HG03175 (cell line): ENCODE data around the gene FSD2.

Experiments
- ATAC-seq: cut with Tn5 transposase; IDR thresholded peaks from one replicate; pipeline ENCODE4 v1.9.1; 2021; ENCODE audit warnings: mild to moderate bottlenecking, moderate library complexity; ENCODE audit not compliant: unreplicated experiment

Gene FSD2, protein sequence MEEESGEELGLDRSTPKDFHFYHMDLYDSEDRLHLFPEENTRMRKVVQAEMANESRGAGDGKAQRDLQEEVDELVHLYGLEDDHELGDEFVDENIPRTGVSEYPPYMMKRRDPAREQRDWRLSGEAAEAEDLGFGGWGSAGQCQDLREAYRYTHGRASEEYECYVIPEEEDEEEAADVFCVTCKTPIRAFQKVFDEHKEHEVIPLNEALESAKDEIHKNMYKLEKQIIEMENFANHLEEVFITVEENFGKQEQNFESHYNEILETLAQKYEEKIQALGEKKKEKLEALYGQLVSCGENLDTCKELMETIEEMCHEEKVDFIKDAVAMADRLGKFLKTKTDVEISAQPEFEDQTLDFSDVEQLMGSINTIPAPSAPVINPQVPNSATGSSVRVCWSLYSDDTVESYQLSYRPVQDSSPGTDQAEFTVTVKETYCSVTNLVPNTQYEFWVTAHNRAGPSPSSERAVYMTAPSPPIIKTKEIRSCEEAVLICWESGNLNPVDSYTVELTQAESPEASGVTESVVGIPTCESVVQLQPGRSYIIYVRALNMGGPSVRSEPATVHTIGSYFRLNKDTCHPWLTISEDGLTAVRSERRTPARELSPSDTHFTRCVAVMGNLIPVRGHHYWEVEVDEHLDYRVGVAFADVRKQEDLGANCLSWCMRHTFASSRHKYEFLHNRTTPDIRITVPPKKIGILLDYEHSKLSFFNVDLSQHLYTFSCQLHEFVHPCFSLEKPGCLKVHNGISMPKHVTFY

DNA sequence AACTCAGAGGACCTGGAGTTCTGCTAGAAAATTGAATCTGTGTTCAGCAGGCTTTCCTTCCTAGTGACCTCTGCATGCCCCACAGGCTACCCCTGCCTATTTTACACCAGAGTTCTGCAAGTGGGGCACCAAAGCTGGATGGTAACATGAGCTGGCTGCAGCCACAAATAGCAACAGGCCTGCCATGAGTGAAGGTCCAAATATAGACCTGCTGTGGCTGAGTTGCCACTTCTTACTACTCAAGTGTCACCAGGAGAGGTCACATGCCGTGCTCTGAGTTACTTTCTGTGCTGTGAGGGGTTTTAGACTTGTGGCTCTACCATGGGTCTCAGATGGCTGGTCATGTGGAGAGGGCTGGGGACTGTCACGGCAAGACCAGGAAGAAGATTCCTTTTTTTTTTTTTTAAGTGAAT is at the start of gene FSD2:
TSS of gene FSD2 (minus strand) at position 76 of the 413 bp plus-strand sequence. CDS start 18,679 bp downstream, outside the sequence.
- ATAC-seq: peak; percentile 63

DNA sequence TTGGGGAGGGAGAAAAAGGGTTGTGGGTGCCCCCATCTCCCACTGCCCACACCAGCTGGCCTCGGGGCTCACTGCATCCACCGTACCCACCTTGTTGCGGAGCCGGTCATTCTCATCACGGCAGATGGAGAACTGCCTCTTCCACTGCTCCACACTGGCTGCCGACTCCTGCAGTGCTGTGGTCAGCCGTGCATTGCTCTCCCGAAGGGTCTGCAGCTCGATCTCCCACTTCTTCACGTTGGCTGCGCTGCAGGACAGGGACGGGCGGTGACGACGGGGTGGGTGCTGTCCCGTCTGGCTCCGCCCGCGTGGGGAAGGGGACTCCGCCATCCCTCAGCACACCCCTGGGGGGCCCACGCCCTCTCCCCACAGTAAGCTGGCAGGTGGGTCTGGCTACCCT is 48.7 kb upstream of the FSD2 start:
- no peak for ATAC-seq

DNA sequence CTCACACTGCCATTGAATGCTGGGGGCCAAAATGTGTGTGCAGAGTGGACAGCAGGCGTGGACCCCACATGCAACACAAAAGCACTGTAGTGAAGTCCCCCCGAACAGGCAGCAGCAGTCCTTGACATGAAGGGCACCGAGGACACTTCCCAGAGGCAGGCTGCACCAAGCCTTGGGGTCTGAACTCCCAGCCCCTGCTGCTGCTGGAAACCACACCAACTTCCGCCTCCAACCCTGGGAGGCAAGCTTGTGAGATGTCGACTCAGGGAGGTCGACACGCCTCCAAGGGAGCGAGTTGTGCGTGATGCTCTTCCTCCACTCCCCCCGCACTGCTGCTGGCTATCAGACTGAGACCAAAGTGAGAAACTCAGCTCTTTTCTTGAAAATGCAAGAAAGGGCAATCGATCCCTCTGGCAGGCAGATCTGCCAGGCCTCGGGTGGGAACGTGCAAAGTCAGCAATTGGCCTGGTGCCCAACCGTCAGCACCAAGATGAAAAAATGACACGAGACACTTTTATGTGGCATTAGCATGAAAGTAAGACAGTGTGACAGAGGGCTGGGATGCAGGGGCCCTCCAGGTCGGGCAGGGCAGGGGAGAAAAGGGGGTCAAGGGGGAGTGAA is 47.2 kb upstream of the FSD2 start:
- ATAC-seq: no peak

DNA sequence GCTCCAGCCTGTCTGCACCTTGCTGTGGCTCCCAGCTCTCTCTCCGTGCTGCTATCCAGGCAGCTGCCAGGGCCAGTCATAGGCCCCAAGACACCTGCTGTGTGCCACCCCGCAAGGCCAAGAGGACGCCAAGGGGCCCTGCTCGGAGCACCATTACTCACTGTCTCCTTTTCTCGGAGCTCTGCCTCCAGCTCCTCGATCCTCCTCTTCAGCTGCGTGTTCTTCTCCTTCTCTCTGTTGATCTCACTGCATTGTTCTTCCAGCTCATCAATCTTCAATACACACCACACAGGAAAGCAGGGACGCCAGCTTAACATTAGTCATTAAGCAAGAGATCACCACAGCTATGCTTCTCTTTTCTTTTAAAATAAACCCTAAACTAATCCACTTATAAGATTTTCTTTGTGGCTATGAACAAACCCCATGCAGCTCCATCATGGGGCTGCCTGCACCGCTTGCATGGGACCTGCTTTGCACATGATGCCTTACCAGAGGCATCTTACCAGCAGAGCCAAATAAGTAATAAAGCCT is 46.2 kb upstream of the FSD2 start:
- no peak for ATAC-seq

DNA sequence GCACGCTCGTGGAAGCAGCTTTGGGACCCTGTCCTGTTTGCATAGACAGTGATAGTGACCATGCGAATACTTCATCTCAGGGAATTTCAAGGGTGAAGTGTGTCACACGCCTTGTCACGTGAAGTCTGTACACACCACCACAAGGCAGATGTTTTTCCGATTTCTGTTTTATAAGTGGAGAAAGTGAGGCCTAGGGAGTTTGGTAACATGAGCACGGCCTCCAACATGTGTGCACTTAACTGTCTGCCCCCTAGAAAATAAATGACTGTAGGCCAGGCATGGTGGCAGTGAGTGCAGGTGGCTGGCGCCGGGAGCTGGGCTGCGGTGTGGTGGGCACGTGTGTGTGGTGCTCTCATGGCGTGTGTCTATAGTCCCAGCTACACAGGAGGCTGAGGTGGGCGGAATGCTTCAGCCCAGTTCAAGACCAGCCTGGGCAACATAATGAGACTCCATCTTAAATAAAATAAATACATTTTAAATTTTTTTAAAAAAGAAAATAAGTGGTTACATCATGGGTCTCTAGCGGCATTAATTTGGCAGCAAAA is 45.5 kb upstream of the FSD2 start:
- no peak for ATAC-seq

DNA sequence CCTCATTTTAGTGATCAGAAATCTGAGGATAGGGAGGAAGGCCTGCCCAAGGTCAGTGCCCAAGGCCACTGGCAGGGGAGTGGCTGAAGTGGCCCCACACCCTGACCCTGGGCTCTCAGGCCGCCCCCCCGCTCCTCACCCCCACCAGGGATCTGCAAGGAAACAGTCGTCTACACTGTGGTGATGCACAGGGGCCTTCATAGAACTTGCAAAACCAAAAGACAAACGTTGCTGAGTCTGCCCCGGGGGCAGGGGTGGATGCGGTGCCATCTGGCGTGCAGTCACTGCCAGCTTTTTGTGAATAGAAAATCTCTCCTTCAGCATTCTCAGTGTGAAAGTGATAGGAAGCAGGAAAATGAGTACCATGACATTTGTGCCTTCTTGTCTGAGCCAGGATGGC is 44.9 kb upstream of the FSD2 start:
- no peak for ATAC-seq

DNA sequence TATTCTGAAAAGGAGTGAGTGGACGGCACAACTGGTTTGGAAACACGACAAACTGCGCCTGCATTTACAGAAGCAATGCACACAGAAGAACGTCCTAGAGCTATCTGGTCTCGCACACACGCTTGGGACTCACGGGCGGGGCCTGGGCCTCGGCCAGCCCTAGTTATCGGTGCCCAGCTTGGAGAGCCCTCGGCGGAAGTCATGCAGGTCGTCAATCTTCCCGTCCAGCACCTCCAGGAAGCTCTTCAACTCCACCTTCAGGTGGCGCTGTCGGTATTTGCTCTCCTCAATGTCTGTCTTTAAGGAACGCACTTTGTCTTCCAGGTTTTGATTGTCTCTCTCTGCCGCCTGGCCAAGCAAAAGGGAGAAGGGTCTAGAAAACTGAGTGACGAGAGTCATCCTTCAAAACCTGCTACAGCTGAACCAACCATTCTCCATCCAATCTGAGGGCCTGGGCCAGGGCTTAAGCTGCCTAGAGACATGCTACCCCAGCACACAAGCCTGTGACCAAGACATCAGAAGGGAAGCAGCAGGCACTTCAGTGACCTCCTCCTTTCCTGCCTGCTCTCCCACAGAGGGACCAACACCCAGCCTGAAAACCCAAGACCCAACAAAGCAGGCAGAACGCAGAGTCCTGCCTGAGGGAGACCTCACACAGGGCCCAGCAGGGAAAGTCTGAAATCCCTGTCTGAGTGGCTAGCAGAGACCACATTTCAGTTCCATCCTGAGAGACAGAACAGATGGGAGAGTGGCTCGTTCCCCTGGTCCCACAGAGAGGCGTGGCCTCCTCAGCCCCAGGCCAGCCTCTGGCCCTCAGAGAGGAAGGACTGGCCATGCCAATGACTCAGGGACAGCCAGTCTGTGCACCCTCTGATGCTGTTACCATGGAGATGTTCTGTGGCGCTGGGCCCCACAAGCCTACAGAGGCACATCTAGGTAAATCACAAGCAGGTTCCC is 44.0 kb upstream of the FSD2 start:
- ATAC-seq: peak; percentile 49

DNA sequence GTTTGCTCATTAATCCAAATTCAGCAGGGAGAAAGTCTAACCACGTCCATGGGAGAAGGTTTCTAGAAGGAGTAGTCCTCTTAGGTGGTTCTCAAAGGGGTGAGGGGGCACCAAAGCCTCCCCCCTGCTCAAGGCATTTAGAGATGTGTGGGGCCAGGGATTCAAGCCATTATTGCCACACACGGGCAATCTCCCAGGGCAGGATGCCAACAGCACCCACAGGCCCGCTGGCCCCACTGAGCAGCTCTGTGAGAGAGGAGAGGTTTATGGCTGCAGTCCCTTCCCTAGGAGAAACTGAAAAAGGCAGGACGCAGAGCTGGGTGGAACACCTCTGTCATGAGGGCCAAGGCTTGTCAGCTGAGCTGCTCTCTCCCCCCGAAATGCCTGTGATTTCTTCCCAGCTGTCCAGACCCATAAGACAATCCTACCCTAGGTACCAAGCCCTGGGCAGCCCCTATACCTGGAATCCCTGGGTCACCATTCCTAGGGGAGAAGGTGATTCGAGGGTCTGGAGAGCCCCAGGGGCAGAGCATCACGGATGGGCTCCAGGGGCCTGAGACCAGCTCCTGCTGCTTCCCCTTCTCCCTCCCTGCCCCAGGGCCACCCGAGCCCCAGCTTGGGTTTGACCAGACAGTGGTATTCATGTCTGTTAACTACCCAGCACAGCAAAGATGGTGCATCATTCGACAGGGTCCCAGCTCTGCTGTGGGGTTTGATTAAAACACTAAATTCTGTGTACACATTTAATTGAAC is 42.5 kb upstream of the FSD2 start:
- ATAC-seq: no peak

DNA sequence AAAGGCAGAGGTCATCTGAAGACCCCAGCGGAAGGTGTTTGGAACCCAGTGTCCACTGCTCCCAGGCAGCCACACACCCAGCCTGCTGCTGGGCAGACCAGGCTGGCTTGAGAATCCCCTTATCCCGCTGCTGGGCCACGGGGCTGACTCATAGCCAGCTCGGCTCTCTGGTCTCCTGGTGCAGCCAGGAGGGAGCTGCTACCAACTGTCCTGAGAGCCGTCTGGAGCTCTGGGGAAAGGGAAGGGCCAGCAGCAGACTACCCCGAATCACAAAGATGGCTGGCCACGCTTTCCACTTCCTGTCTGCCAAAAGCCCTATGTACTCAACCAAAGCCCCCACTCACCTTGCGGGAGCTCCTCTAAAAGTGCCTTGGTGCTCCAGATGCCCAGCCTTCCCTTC is 41.8 kb upstream of the FSD2 start:
- no peak for ATAC-seq

DNA sequence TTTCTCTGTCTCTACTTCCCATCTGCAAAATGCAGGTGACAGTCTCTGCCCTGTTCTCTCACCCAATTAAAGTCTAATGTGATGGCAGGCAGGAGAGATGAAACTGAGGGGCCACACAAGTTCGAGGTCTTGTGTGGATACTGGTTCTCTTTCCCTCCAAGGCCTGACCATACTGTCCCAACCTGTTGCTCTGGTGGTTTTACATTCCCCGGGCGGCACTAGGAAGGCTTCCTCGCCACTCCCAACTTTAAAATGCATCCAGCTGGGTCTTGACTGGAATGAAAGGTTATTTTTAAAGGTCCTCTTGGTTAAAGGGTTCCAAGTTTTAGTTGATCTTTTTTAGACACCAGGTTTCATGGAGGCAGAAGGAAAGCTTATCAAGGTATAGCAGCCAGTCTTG is 40.8 kb upstream of the FSD2 start:
- ATAC-seq: no peak

DNA sequence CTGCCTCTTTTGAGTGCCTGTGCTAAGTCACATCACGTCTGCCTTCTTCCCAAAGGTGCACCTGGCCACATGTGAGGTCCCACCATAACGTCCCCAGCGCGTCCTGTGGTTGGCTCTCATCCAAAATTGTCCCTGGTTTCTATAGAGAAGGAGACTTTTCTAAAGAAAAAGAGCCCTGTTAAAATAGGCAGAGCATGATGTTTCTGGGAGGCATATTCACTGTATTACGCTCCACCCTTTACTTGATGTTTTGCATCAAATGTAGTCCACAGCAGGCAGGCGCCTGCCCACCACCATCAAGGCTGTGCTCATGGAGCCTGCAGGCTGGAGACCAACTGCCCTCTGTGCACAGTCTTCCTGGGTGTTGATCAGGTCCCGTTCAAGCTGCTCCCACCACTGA is 39.8 kb upstream of the FSD2 start:
- no peak for ATAC-seq

DNA sequence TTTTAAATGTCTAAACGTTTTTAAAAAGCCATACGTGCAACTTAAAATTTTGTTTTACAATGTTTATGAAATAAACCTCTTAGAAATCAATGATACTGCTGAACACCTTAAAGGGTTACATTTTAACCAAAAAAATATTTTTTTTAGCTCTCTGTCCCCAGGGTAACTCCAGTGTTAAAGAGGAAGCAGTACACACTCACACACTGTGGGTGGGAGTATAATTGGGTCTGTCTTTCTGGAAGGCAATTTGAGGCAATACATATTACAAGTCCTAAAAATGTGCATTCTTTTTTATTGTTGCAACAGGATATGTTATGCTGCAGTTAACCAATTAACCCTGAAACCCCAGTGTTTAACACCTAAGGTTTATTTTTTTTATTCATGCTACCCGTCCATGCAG is 37.7 kb upstream of the FSD2 start:
- no peak for ATAC-seq

DNA sequence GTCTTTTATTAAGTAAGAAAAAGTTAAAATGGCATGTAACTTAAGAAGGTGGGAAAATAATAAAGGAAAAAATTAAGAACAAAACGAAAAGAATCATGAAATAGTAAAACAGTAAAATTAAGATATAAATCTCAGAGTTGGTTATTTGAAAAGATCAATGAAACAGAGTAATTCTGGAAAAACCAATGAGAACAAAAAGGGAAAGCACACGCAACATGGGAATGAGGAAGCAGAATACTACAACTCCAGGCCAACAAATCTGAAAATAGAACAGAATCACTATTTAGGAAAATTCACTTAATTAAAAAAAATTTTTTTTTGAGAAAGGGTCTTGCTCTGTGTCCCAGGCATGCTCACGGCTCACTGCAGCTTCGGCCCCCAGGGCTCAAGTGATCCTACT is 34.3 kb upstream of the FSD2 start:
- ATAC-seq: no peak

DNA sequence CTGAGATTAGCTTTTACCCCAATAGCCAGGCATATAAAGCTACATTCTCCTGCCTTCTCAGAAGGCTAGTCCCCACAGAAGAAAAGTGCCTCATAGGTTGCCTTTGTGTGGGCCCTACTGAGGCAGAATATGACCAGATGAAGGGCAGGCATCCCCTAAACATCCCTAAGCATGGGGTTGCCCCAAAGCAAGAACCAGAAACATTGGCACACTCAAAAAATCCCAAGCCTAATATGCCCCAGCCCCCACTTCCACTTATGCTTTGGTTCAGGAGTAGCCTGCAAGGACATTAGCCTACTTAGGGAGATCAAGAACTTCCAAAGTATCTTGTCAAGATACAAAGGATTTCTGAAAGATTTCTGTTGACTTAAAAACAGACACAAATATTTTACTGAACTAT is 33.3 kb upstream of the FSD2 start:
- no peak for ATAC-seq

DNA sequence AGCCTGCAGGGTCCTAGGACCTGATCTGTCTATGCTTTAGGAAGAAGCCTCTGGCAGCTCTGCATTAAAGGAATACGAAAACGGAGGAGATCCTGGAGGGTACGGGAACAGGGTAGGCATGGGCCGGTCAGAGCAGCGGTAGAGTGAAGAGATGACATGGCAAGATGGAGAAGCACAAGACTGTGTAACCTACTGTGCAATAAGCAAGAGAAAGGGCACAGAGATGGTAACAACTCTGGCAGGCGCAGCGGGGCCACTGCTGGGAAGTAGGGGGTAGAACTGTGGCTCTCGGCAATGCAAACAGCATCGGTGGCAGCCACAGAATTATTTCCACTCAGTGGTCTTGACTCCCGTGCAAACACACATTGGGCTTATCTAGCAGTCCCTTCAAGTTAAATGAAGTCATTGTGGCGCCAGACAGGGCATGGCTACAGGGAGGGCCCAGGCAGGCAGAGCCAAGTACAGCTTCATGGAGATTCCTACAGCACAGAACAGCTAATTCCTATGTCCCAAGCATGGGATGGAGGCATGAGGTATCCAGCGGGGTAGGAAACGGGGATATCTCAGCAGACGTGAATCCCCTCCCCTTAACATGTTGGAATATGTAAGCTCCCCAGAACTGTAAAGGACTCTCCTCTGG is 32.3 kb upstream of the FSD2 start:
- ATAC-seq: no peak

DNA sequence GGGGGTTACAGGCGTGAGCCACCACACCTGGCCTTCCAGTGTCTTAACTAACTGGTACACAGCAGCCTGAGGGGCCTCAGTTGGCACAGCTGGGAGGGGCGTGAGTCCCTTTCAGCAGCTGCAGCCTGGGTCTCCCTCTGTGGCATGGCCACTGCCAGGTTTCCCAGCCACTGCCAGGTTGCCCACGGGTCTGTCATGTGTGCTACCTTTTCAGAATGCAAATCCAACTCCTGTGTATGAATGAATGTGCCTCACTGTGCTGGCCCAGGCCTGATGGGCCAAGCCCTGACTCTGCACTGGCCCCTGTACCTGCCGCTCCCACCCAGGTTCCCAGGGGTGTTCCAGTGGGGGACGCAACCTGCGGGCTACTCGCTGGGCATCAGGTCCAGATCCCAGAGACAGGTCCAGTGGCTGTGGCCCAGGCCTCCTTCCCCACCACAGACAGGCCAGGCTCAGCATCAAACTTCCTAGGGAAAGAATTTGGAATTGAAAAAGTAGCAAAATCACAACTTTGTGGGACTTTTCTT is 29.6 kb upstream of the FSD2 start:
- ATAC-seq: no peak

DNA sequence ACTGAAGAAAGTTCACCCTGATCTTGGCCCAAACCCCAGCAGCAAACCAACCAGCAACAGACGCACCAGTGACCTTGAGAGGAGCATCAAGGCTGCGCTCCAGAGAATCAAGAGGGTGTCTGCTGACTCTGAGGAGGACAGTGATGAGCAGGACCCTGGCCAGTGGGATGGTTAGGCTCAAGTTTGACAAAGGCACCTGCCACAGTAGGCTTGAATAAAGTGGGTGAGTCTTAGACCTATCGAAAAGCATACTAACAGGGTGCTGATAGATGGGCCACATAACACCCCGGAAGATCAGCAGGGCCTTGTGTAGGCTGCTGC is 27.5 kb upstream of the FSD2 start:
- no peak for ATAC-seq

DNA sequence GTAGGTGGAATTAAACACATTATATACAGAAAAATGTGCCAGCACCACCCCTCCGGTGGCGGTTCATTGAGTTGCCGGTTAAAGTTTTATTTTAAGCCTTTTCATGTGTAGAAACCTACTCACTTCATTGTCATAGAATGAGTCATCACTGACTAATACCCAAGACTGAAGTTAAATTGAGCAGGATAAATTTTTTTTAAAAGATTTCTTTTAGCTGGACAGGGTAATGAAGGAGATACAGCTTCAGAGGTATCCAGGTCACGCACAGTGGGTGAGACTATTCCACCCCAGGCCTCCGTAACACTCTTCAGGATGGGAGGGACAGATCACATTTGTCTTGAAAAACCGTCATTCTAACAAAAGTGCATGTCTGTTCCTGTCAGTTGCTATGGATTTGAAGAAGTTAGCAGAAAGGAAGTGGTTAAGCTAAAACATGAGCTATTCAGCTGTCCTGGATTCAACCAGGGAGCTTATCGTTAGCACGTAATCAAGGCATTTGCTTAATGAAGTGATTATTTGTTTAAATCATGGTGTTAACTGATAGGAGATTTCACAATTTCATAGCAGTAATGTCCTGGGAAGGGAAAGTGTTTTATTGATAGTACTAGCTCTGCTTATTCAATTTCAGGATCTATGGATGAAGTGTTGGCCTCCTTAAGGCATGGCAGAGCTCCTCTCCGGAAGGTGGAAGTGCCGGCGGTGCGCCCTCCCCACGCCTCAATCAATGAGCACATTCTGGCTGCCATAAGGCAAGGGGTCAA is 26.9 kb upstream of the FSD2 start:
- peak; percentile 93 for ATAC-seq
